DMS53 treated with DMSO at 0.1 percent for 48 hours (cell line): ENCODE data around the gene RND2.
"Not testable (repeated sequence)": the region's sequence is repeated elsewhere in the genome, so short reads cannot be mapped to it uniquely, and the experiment has no call there.

ENCODE experiments used
- DNase-seq: peaks from one replicate; lab custom pipeline; 2025; ENCODE audit not compliant: unreplicated experiment; lab: John Stamatoyannopoulos, UW

Gene RND2

DNA sequence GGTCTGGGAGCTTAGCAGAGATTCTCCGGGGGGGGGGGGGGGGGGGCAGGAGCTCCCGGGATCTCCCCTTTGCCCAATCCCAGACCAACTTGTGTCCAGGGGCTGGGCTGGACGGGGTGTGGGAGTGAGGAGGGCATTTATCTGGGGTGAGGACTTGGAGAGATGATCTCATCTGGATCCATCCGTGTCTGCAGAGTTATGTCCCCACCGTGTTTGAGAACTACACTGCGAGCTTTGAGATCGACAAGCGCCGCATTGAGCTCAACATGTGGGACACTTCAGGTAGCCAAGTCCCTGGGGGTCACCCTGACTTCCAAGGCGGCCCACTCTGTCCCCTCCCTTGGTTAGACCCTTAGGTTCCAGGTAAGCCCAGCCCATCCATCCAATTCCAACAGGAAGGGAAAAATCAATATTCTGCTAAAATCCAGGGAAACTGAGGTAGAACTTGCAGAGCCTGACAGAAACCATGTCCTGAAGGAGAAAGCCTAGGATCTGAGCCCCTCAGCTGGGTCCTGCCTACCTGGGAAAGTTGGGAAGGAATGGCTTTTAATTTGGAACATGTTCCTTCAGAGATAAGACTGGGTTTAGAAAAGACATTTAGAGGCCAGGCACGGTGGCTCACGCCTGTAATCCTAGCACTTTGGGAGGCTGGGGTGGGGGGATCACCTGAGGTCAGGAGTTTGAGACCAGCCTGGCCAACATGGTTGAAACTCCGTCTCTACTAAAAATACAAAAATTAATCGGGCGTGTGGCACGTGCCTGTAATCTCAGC is 921 bp downstream of the RND2 start:
- no peak for DNase-seq

DNA sequence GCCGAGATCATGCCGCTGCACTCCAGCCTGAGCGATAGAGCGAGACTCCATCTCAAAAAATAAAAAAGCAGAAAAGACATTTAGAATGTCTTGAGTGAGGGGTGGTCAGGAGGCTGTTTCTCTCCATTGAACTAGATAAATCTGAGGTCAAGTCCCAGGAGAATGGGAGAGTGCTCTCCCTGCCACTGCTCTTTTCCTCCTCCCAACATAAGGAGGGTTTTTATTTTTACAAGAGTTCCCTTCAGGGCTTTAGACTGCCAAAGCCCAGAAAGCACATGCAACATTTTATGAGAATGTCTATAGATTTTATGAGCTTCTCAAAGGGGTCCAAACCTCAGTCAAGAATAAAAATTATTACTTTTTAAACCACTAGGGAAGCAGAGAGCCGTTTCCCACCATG is 1.6 kb downstream of the RND2 start:
- DNase-seq = no peak

DNA sequence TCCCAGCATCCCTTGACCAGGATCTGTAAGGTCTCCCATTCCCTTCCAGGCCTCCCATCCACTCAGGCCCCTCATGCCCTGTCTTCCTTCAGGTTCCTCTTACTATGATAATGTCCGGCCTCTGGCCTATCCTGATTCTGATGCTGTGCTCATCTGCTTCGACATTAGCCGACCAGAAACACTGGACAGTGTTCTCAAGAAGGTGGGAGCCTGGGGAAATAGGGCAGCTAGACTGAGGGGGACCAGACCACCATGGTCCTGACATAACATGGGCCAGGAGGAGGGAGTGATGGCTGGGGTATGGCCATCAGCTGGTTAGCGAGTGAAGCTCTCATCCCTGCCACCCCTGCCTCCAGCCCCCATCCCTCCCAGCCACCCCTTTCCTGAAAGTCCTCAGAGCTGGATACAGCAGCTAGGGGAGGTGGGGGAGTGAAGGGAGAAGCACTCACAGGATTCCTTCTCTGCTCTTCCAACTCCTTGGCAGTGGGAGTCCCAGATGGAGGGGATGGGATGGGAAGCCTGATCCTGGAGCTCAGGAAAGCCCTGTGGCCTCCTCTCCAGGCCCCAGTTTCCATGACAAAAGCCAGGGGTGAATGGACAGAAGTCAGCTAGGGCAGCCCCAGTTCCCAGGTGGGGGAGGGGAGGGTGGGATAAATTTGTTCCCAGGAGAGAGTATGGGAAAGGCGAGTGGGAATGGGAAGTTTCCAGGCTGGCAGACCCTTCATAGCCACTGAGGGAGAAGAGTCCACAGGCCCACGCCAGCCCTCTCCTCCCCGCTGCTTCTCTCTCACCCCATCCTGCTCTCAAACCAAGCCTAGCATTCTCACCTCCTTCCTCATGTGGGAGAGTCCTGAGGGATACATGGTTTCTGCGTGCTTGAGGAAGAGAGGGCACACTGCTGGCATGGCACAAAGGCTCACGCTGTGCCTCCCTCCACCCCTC is 2.3 kb downstream of the RND2 start:
- no peak for DNase-seq

DNA sequence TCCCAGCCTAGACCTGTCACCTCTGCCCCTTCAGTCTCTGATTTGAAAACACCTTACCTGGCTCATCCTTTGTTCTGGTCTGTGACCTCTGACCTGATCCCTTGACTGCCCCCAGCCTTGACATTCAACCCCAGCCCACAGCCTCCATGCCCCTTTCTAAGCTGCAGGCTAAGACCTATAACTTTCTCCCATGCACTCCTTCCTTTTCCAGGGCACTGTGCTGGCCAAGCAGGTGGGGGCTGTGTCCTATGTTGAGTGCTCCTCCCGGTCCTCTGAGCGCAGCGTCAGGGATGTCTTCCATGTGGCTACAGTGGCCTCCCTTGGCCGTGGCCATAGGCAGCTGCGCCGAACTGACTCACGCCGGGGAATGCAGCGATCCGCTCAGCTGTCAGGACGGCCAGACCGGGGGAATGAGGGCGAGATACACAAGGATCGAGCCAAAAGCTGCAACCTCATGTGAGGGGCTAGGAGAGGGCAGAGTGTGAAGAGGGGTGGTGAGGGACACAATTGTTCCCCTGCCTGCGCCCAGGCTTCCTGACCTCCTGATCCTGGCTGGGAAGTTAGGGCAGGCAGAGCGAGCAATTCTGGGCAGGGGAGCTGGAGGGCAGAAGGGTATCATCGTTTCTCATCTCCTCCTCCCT is 3.3 kb downstream of the RND2 start:
- no peak for DNase-seq

DNA sequence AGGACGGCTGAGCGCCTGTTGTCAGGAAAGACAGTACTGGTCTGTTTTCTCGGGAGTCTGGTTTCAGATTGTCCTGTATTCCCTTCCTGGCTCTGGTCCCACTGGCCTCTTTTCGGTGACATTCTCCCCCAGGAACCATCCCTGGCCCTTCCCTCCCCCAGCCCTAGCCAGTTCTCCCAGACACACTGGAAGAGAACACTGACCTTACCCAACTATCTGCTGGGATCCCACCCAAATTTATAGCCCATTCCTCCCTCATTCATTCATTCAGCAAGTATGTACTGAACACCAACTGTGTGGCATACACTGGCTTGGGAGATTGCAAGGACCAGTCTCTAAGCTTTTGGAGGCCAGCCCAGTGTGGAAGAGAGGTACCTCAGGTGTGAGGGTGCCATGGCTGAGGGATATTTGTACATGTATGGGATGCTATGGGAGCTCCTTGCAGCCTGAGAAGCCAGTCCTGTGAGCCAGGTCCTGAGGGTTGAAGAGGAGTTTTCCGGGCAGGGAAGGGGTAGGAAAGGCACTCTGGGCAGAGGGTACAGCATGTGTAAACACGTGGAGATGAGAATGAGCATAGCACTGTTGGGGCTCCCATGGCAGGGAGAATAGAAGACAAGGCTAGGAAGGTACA is 5.2 kb downstream of the RND2 start:
- no peak for DNase-seq

DNA sequence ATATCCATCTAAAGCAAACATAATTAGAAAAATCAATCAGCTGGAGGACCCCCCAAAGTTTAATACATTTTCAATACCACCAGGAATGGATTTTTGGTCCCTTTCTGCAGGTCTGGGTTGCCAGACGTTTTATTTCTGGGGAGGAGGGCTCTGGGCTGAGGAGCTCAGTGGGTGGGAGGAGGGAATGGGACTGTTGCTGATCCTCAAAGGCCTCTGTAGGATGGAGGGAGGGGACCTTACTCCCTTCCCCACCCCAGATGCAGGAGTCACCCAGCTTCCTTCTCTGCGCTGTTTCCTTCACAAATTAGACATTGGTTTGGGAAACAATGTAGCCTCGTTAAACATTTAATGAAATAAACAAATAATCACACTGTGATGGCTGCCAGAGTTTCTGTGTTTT is 6.6 kb downstream of the RND2 start:
- DNase-seq = no peak

DNA sequence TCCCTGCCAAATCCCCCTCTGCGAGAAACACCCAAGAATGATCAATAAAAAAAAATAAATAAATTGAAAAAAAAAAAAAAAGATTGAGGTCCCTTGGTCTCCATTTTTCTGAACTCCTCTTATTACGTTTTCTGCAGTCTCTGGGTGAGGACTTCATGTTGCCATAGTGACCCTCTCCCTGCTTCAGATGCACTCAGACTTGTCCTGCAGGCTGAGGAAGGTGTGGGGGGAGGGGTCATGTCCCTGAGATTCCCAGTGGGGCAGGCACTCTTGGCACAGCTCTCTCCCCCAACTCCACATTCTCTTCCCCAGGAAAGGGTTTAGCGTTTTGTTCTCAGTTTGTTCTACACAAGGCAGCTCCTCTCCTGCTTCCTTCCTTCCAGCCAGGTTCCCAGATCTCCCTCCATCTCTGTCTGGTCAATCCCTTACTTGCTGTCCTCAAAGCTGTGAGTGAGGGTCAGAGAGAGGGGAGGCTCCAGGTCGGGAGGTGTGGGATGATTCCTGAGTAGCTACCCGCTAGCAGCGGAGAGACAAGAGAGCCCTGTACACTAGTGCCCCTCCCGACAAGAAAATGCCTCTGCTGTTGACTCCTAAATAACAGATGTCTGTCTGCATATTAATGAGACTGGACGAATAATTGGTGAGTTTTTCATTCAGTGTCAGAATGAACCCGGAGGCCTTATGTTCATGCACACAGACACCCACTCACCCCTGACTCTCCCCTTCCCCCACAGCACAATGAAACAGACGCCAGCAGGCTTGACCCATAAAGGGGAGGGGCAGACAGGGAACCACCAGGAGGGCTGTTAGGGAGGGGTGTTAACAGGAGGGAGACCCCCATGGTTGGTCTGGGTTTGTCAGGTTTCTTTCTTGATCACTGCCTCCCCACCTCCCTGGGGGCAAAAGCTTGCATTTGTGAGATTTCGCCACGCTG is 9.2 kb downstream of the RND2 start:
- no peak for DNase-seq

DNA sequence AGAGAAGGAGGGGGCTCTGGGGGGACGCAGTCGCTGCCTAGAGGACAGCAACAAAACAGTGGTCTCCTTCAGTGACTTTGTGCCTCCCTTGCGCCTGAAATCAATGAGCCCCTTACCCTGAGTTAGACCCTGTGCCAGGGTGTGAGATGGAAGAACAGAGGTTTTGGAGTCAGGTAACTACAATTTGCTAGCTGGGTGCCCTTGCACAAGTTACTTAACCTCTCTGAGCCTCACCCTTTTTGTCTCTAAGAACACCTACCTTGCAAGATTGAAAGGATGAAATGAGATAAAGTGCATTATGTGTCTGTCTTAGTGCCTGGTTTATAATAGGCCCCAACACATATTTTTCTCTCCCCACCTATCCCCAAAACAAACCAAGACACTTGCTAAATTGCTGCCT is 9.9 kb downstream of the RND2 start:
- no peak for DNase-seq

DNA sequence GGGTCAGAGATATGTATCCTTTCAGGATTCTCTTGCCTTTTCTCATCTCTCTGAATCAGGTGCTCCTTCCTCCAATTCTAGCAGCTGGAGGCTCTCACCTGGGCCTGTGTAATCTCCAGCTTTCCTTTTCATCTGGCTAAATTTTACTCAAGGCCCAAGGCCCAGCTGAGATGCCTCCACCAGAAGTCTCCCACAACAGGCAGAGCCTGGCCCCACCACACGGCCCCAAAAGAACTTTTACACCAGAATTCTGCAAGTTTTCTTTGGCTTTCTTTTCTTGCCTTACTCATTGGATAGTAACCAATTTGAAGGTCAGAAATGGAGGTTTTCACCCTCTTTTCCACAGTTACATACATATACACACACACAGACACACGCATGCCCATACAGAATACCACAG is 14.6 kb downstream of the RND2 start:
- no peak for DNase-seq

DNA sequence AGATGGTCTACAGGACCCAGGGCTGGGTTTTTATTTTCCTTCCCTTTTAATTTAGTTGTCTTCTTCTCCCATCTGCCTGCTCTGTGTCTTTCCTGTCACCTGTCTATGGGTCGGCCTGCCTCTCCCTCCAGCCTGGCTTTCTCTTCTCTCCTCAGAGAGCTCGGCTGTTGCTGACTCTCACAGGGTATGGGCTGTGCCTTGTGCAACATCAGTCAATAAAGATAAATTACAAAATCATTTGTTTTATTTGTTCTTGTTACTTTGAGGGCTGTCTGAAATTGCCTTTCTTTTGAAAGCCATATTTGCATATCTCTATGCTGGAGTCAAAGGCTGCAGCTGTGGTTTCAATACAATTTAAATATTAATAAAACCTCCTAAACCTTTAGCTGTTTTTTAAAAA is 15.6 kb downstream of the RND2 start:
- no peak for DNase-seq

DNA sequence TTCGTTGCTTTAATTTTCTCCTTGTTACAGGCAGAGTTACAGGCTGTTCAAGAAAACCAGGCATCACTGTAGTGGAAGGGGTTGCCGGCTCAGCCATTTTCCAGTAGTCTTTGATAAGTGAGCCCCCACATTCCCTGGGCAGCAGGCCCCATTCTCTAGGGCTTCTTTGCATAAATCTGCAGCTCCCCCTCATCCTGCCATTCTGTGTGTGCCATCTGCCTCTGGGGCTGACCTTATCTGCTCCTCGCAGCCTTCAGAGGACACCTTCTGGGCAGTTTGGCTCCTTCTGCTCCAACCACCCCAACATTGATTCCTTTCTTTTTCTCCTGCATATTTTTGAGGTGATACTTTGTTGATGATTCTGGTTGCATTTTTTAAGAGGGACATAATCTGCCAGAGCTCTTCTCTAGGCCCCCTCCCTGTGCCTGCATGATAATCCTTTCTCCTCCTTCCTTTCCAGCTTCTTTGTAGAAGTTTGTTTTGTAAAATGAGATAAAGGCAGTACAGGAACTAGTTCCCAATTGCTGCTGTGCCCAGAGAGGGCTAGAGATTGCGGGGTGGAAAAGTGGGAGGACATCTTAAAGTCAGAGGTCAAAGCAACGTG is 17.1 kb downstream of the RND2 start:
- no peak for DNase-seq

DNA sequence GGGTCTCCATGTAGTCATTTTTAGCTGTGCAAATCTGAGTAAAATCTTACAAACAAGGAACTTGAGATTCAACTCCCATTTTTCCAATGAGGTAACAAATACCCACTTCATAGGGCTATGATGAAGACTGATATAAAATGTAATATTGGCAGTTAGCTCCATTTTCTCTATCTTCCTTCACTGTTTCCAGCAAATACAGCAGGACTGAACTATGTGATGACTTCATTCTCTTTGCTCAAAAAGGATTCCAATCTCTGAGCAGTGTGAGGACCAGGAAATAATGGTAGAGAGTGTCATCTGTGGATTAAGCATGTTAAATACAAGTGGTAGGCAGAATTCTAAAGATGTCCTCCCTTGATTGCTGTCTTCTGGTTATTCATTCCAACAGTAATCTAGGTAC is 18.3 kb downstream of the RND2 start:
- no peak for DNase-seq

DNA sequence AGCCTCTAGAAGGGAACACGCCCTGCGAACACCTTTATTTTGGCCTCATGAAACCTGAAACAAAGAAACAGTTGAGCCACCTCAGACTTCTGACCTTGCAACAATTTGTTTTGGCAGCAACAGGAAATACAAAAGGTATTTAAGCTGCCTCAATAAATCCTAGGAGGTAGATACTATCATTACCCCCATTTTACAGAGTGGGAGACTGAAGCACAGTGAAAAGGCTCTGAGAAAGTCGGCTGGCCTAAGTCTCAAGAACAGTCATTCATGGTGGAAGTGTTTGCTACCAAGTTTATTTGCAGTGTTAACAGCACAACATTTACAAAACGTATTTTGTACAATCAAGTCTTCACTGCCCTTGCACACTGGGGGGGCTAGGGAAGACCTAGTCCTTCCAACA is 19.0 kb downstream of the RND2 start:
- DNase-seq = no peak

DNA sequence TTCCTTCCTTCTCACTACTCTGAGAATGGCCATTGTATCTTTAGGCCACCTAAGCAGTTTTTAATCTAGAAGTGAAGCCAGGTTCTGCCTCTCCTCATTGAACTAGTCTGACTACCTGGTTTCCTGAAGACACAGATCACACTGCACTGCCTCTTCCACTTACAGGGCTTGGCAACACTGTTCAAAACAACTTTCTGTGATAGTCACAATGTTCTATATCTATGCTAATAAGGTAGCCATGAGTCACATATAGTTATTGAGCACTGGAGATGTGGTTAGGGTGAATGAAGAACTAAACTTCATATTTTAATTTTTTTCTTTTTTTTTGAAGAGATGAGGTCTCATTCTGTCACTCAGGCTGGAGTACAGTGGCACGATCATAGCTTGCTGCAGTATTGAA is 26.9 kb downstream of the RND2 start:
- no peak for DNase-seq

DNA sequence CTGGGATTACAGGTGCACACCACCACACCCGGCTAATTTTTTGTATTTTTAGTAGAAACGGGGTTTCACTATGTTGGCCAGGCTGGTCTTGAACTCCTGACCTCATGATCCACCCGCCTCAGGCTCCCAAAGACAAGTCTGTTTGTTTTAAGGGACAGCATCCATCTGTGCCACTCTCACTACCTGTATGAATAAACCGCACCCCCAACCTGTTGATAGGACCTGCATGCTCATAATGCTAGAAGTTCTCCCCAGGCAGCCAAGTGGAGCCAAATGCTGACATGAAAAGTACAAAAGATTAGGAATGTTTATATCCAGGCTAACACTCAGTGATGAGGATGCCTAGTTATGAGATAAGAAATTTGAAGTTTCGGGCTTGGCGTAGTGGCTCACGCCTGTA is 28.0 kb downstream of the RND2 start:
- not testable (repeated sequence) for DNase-seq

DNA sequence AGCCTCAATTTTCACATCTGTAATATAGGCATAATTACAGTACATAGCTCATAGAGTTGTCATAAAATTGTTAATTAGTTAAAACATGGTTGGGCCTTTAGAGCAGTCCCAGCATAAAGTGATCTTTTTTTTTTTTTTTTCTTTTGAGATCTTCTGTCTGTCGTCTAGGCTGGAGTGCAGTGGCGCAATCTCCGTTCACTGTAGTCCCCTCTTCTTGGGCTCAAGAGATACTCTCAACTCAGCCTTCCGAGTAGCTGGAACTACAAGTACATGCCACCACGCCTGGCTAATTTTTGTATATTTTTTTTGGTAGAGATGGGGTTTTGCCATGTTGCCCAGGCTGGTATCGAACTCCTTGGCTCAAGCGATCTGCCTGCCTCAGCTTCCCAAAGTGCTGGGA is 31.0 kb downstream of the RND2 start:
- no peak for DNase-seq

DNA sequence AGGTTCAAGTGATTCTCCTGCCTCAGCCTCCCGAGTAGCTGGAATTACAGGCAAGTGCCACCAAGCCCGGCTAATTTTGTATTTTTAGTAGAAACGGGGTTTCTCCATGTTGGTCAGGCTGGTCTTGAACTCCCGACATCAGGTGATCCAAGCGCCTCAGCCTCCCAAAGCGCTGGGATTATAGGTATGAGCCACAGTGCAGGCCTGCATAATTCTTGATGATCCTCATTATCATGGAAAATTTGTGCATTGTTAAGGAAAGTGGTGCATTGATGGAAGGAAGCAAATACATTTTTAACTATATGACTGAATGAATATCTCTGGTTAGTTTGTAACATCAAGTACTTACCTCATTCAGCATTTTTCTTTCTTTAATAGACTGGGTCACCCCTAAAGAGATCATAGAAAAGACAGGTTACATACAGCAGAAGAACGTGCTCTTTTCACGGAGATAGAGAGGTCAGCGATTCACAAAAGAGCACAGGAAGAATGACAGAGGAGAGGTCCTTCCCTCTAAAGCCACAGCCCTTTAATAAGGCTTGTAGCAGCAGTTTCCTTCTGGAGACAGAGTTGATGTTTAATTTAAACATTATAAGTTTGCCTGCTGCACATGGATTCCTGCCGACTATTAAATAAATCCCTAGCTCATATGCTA is 38.1 kb downstream of the RND2 start:
- no peak for DNase-seq

DNA sequence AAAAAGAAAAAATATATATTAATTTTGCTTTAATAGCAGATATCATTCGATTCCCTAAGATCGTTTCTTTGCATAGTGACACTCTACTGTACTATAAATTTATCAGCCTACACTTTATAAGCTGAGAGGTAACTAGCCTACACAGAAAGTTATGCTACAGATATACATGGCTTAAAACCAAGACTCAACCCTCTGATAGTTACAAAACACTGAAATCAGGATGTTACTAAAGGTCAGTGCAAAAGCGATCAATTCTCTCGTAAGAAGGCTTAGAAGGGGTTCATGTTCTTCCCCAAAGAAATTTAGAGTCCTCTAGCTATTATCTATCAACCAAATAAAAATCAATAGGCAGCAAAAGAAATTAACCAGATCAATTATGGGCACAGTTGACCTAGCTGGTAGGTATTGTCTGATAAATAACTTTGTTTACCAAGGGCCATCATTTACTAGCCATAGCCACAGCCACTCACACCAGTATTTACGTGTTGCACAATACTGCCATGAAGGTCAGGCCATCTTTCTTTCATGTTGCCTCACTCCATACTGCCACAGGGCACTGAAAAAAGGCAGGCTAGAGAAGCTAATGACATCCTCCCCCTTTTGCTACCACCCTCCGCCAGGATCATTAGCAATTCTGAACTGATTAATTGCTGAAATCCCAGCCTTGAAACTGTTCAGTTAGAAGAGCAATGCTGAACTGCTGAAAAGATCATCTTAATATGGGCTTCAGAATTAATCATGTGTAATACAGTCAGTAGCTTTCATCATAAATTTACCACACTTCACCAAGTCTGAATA is 43.7 kb downstream of the RND2 start:
- DNase-seq = no peak
